ENCODE results near the gene HSFX4. TPM values are rescaled to one million over a fixed set of nuclear protein-coding genes. Genes with fewer than 3 reads are reported as not detected.
A peak's percentile ranks its signal among the peaks of the same experiment; 100 is the strongest.
"Not testable (repeated sequence)": the region's sequence is repeated elsewhere in the genome, so short reads cannot be mapped to it uniquely, and the experiment has no call there.

The HSFX4 gene
- total RNA-seq, result not detected

GRCh38 chrX:149929400-149929799 lies at the start of gene HSFX4:
HSFX4 (plus strand) TSS chrX:149929573; CDS start chrX:149929645, 72 bp downstream.
- H3K36me3 ChIP-seq; H3K4me3 ChIP-seq; H3K27me3 ChIP-seq; intact Hi-C loops (cut with DNase I); H3K4me1 ChIP-seq; H3K27ac ChIP-seq; DNase-seq (ENCODE audit: low spot score in 2 of 2); H3K9me3 ChIP-seq: not testable (repeated sequence)

- H3K27ac ChIP-seq, result no peak within 1 kb of the TSS
- H3K4me1 ChIP-seq, result no peaks in the 10 kb centered on the region
- no peak for DNase-seq (ENCODE audit: low spot score in 2 of 2)
- TF ChIP-seq CTCF (IDR thresholded peaks at IDR 0.05), result no peak
- no peaks in the 10 kb centered on the region for H3K27me3 ChIP-seq
- no peaks in the 10 kb centered on the region for H3K36me3 ChIP-seq
- H3K4me3 ChIP-seq, result no peak within 1 kb of the TSS
- intact Hi-C loops (cut with DNase I), result no loop called here
- no peaks in the 10 kb centered on the region for H3K9me3 ChIP-seq
Observed at GRCh38 chrX:149881081-149881711, 48.2 kb upstream of the HSFX4 start, which contains the start of gene MAGEA8. MAGEA8 (plus strand) TSS chrX:149881183; CDS start chrX:149884273, 3,090 bp downstream.

GRCh38 chrX:149890828-149891227 lies 38.5 kb upstream of the HSFX4 start:
- H3K27me3 ChIP-seq; H3K27ac ChIP-seq; H3K4me1 ChIP-seq; H3K4me3 ChIP-seq; H3K36me3 ChIP-seq; intact Hi-C loops (cut with DNase I); DNase-seq (ENCODE audit: low spot score in 2 of 2); H3K9me3 ChIP-seq: not testable (repeated sequence)

- intact Hi-C loops (cut with DNase I), result no loop called here
- H3K27me3 ChIP-seq, result no peaks in the 10 kb centered on the region
- no peaks in the 10 kb centered on the region for H3K4me1 ChIP-seq
- no peak overlapping the region for H3K4me3 ChIP-seq
- no peaks in the 10 kb centered on the region for H3K36me3 ChIP-seq
- TF ChIP-seq CTCF (IDR thresholded peaks at IDR 0.05), result no peak
- no peaks in the 10 kb centered on the region for H3K9me3 ChIP-seq
- no peak for DNase-seq (ENCODE audit: low spot score in 2 of 2)
- H3K27ac ChIP-seq, result no peak overlapping the region
Observed at GRCh38 chrX:149898554-149898953, 30.8 kb upstream of the HSFX4 start.

GRCh38 chrX:149903889-149904748 lies 25.3 kb upstream of the HSFX4 start:
- Histone ChIP-seq H3K4me1 (no peaks in the 10 kb centered on the region), H3K36me3 (no peaks in the 10 kb centered on the region), H3K4me3 (no peak overlapping the region), H3K27ac (no peak overlapping the region), H3K9me3 (no peaks in the 10 kb centered on the region), H3K27me3 (no peaks in the 10 kb centered on the region)
- intact Hi-C loops (cut with DNase I), result no loop called here
- no peak for DNase-seq (ENCODE audit: low spot score in 2 of 2)
- peak in 1 of 3 experiments; percentile 8 for TF ChIP-seq CTCF (IDR thresholded peaks at IDR 0.05)

GRCh38 chrX:149908308-149908707 lies 21.1 kb upstream of the HSFX4 start:
- Histone ChIP-seq H3K27ac (no peak overlapping the region), H3K36me3 (no peaks in the 10 kb centered on the region)

More at GRCh38 chrX:149908308-149908707, 21.1 kb upstream of the HSFX4 start:
- intact Hi-C loops (cut with DNase I), result no loop called here
- peaks cover 0 to 5% of the 10 kb centered on the region in 2 donors for H3K9me3 ChIP-seq
- H3K4me3 ChIP-seq, result no peak overlapping the region
- no peaks in the 10 kb centered on the region for H3K27me3 ChIP-seq
- no peaks in the 10 kb centered on the region for H3K4me1 ChIP-seq
- no peak for DNase-seq (ENCODE audit: low spot score in 2 of 2)
- TF ChIP-seq CTCF (IDR thresholded peaks at IDR 0.05), result no peak

All from ascending aorta (tissue), 2 donors.